GM21529 (cell line): ENCODE measurements around the gene SORBS2.
"Not testable (repeated sequence)": the region's sequence is repeated elsewhere in the genome, so short reads cannot be mapped to it uniquely, and the experiment has no call there.

Experiments used
- ATAC-seq: cut with Tn5 transposase; IDR thresholded peaks from one replicate; pipeline ENCODE4 v1.9.1; 2021; ENCODE audit not compliant: unreplicated experiment

SORBS2 gene

DNA sequence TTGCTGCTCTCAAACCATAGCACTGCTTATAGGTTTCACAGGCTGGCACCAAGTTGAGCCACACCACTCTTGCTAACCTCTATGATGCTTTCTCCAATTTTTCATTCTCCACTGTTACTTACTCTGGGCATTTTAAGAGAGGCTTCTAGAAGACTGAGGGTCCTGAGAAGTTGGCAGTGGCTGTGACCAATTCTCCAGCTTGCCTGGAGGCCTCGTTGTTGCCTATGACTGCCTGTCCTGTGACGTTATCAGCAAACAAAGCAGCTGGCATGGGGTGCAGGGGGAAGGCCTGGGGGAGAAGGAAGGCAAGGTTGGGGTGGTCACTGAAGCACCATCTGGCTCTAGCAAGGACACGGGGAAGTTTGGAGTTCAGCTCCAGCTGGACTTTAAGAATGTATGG, 246.3 kb downstream of the SORBS2 start:
- ATAC-seq = no peak

DNA sequence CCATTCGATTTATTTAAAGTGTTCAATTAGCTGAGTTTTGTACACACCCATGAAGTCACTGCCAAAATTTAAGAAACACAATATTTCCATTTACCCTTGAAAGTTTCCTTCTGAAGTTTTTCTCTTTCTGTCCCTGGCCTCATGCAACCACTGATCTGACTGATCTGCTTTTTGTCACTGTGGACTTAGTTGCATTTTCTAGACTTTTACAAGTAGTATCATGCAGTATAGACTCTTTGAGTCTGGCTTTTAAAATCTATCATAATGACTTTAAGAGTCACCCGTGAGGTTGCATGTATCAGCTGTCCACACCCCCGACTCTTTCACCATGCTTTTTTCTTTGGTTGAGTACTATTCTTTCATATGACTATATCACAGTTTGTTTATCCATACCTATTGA, 247.6 kb downstream of the SORBS2 start:
- ATAC-seq = no peak

DNA sequence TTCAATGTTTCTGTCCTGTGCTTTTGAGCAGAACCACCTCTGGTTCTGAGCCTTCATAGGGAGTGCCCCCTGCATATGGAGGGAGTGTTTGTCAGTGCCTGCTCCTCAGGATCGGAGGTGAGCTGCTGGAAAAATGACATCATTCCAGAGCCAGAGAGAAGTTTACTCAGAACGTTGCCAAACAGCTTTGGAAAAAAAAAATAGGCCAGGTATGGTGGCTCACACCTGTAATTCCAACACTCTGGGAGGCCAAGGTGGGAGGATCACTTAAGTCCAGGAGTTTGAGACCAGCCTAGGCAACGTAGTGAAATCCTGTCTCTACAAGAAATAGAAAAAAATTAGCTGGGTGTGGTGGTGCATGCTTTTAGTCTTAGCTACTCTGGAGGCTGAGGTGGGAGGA, 249.5 kb downstream of the SORBS2 start:
- ATAC-seq = no peak

DNA sequence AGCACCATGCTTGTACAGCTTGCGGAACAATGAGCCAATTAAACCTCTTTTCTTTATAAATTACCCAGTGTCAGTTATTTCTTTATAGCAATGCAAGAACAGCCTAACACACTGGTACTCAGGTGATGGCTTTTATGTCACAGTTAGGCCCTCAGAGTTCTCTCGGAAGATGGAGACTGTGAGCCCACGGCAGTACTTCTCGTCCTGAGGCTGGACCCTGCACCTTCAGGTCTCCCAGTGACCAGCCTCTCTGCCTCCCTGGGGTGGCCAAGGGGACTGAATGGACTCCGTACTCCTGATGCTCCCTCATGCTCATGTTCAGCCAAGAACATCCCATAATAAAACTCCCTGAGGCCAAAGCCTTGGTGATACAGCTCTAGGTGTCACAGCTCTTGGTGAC, 251.7 kb downstream of the SORBS2 start:
- no peak for ATAC-seq

DNA sequence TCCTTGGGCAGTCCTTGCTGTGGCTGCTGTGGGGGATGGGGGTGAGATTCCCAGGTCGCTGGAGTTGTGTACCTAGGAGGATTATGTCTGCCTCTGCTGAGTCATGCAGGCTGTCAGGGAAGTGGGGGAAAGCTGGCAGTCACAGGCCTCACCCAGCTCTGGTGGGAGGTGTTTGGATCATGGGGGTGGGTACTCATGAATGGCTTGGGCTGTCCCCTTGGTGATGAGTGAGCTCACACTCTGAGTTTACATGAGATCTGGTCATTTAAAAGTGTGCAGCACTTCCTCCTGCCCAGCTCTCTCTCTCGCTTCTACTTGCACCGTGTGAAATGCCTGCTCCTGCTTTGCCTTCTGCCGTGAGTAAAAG, 252.1 kb downstream of the SORBS2 start:
- no peak for ATAC-seq

DNA sequence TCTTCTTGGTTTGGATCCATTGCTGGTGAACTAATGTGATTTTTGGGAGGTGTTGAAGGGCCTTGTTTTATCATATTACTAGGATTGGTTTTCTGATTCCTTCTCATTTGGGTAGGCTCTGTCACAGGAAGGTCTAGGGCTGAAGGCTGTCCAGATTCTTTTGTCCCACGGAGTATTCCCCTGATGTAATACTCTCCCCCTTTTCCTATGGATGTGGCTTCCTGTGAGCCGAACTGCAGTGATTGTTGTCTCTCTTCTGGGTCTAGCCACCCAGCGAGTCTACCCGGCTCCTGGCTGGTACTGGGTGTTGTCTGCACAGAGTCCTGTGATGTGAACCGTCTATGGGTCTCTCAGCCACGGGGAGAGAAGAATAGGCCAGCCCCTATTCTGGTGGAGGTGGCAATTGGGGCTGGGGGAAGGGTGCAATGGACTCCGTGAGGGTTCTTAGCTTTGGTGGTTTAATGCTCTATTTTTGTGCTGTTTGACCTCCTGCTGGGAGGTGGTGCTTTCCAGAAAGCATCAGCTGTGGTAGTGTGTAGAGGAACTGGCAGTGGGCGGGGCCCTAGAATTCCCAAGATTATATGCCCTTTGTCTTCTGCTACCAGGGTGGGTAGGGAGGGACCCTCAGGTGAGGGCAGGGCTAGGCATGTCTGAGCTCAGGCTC, 252.6 kb downstream of the SORBS2 start:
- not testable (repeated sequence) for ATAC-seq

DNA sequence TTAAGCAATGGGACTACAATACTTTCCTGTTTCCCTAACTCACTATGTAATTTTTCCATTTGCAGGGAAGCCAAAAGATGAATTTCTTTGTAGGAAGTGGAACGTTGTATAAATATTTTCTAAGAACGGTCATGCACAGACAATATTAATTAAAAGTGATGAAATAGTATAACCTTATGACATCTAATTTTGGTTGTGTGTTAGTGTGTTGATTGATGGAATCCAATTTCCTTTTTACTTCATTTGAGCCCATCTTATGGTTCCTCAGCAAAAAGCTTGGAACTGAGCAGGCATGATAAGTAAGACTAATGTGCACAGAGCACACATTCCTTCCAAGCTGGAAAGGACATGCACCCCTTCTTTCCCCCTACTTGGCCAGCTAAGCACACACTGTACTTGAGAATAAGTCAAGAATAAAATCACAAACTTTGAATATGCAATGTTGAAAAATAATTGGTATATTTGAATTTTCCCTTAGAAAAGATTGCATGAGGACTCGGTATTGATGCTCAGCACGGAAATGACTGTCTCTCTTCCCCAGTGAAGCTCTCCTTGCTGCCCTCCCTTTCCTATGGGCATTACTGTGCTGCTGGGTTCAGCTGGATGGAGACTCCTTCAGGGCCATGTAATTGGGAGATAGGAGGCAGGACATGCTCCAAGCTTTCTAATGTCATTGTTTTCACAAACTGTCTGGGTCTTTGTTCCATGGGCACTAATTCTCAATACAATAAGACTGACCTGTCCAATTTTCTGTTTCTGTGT, 257.4 kb downstream of the SORBS2 start:
- no peak for ATAC-seq

DNA sequence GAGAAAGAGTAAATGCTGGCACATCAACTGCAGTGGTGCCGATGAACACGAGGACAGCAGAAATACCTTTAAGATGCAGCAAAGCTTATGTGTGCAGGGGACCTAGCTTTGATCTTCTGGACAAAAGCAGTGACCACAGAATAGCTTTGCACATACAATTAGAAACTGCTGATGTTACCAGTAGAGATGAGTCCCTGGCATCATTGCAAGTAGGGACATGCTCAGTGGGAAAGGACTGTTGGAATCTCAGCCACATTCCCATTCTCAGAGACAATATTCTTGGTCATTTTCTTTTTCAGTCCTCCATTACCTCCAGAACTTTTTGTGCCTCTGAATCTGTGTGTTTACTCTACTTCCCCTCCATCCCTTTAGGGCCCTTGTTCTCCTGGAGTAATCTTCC, 259.7 kb downstream of the SORBS2 start:
- ATAC-seq = no peak

DNA sequence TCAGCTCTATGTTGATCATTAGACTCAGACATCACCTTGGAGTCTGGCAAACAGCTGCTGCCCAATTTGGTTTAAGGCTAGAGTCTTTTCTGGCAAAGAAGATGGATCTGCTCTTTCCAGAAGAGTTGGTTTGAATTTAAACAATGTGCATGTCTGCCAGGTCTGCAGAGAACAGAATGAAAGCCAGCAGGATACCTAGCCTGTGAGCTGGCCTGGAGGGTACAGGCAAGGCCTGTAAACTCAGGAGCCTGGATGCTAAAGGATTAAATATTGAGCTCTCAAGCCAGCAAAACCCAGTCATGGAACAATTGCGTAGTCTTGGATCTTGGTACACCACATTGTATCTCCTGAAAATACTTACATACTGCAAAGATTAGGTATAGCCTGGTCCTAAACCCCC, 261.1 kb downstream of the SORBS2 start:
- ATAC-seq = no peak

DNA sequence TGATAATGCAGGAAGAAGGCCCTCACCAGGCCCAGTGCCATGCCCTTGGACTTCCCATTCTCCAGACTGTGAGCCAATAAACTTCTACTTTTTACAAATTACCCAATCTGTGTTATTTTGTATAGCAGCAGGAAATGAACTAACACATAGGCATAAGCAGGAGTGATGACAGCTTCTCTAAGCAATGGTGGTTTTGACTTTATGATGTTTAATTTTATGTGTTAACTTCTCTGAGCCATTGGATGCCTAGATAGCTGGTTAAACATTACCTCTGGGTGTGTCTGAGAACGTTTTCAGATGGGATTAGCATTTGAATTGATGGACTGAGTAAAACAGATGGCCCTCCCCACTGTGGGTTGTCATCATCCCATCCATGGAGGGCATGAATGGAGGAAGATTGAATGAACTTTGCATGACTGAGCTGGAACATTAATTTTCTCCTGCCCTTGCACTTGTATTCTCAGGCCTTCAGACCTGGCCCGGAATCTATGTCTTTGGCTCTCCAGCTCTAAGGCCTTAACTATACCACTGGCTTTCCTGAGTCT, 262.8 kb downstream of the SORBS2 start:
- ATAC-seq = no peak

DNA sequence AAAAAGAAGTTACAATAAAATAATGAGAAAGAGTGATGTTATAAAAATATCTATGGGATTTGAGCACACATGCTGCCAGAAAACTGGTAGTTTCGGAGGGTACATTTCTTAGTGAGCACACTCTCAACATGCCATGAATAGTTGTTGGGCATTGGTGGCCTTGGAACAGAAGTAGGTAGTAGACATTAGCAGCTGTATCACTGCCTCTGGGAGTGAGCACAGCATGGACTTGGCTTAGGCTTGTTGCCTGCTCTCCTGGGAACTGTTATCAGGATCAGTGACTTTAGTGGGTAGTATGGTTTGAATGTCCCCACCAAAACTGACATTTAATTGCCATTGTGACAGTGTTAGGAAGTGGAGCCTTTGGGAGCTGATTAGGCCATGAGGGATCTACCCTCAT, 263.4 kb downstream of the SORBS2 start:
- no peak for ATAC-seq

DNA sequence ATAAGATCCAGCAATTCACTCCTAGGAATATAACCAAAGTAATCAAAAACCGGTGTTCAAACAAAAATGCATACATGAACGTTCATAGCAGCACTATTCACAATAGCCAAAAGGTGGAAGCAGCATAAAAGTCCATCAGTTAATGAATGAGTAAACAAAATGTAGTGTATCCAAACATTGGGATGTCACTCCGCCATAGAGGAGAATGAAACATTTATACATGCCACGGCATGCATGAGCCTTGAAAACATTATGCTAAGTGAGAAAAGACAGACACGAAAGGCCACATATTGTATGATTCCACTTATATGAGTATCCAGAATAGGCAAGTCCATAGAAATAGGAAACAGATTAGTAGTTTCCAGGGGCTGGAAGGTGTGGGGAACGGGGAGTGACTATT, 265.7 kb downstream of the SORBS2 start:
- ATAC-seq = no peak

DNA sequence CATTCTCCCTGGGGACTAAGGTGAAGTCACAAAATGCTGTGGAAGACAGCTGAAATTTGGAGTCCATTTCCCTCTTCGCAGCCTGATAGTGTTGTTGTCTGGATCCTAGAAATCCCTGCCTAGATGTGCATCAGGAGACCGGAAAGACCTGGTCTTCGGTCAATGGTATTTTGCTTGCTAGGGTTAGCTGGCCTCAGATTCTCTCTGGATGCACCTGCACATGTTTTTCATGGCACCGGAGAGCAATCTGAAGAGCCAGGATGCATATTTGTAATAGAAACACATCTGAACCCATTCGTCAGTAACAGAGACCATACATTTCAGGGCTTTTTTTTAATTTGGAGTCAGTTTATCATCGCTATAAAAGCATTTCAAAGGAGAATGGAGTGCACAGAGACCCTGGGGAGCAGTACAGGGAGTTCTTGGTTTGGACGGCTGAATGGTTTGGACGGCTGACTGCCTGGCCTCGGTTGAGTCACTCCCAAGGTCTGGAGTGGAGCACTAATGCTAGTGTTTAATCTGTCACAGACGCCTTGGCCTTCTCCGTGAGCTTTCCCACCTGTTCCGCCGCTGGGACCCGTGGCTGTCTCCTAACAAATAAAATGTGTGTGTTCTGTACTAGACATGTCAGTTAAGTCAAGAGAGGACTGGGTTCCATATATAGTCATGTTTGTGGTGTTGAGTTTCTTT, 269.2 kb downstream of the SORBS2 start:
- ATAC-seq = no peak

DNA sequence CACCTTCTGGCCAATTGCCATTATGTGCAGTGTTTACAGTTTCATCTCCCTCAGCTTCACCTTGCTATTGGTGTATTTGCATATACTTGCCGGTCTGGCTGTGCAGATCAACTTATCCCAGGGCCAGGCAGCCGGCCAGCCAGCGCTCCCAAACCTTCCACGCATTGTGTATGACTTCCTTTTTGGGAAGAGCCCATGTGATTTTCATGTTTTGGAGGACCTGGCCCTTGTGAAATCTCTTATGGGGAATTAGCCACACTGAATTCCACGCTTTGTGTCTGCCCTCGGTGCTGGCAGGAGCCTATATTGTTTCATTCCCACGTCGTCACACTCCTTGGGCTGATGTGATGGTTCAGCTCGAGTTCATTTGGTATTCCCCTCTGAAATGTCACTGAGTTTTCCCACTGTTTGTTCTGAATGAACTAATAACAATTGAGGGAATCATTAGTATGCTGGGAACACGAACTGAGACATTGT, 270.7 kb downstream of the SORBS2 start:
- no peak for ATAC-seq

DNA sequence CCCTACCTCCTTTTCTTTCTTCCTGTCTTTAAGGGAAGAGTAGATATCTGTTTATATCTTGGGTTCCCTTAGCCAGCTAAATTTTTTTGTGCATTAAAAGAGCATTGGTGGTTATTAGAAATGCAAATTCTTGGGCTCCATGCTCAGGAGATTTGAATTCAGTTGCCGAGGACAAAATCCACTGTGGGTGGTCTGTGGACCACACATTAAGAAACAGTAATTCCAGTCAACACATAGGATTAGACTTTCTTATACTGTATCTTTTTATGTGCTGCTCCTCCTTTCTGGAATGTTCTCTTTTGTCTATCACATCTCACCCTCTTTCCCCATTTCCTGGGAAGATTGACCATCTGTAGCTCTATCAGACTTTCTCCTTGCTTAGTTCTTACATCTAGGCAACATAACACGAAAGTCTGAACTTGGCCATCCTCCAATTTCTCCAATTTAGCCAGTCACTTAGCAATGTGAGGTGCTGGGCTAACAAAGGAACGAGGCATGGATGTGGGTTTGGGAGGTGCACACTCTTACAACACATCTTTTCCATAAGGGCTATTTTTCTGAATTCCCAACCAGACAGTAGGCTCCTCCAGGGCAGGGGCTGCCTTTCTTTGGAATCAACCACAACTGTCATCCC, 271.4 kb downstream of the SORBS2 start:
- ATAC-seq = no peak

DNA sequence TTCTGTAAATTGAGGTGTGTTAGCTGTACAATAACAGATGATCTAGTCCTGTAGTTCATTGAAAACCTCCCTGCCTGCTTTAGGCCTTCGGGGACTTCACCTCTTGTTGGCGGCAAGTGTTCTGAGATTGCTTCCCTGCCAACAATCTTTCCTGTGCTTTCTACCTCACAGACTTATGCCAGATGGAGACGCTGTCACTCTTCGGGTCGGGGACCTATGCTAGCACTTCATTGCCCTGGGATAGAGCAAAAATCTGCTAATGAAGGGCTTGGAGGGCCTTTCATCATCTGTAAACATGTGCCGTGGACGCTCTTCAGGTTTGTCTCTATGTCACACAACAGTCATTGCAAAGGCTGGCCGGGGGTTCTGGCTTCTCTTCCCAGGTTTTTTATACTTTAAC, 272.0 kb downstream of the SORBS2 start:
- ATAC-seq = no peak

DNA sequence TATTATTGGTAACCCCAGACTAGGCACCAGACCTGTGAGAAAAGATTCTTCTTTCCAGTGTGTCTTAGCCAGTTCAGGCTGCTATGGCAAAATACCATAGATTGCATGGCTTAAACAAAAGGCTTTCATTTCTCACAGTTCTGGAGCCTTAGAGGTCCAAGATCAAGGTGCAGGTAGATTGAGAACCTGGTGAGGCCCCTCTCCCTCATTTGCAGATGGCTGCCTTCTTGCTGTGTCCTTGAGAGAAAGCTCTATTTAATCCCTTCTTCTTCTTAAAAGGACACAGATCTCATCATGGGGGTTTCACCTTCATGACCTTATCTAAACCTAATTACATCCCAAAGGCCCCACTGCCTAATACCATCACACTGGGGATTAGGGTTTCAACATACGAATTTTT, 273.2 kb downstream of the SORBS2 start:
- no peak for ATAC-seq

DNA sequence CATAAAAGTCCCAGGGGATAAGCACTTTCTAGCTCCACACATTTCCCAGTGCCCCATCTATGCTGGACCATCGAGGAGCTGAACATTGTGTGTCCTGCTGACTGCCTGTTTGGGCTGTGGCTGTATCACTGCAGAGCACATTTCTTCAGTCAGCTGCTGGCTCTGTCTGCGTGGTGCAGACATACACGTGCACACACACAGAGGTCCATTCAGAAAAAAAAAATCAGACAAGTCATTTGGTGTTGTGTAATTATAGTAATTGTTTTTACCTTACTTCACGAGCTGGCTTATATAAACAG, 275.6 kb downstream of the SORBS2 start:
- ATAC-seq = no peak

DNA sequence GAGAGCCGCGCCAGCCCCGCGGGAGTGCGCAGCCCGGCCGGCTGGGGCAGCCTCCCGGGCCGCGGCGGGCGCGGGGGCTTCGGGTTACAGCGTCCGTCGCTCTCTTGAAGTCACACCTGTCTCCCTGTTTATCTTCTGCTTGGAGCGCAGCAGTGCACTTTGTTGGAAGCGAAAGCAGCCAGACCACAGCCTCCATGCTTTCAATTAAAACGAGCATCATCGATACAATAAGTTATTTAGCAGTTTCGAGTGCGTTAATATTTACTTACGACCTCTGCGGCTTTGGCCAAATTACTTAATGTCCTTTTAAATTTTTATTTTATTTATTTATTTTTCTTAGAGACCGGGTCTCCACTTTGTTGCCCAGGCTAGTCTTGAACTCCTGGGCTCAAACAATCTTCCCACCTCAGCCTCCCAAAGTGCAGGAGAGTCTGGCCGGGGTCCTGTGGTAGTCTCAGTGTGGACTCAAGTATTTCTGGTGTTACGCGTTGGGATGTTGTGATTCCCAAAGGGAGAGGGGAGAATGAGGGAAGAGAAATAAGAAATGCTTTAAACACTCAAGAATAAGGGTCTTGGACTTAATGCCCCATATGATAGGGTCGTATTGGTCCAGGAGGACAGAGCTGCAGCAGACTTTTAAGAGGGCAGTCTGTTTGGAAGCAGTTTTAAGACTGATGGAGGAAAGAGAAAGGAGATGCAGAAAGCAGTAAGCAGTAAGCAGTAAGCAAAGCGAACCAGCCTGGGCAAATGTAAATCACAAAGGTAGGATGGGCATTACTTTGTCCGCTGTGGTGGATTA, 276.2 kb downstream of the SORBS2 start:
- ATAC-seq = no peak
